H1 (cell line): Measurements from ENCODE around the gene SUPT20HL1. TPM values are rescaled to one million over a fixed set of nuclear protein-coding genes. Genes with fewer than 3 reads are reported as not detected.
A peak's percentile ranks its signal among the peaks of the same experiment; 100 is the strongest.

ENCODE experiments used
- ASH2L ChIP-seq: fragments of 200-600, 300-600 bp; sonication (generic); IDR thresholded peaks from one replicate; pipeline ENCODE4 v1.7.1; 2017; ENCODE audit warnings: low read length
- CBX5 ChIP-seq: fragments of 300-800, 300-1000 bp; sonication (generic); IDR thresholded peaks from 2 replicates; pipeline ENCODE4 v1.7.1; 2016; ENCODE audit warnings: antibody characterized with exemption, low read length, low read depth
- CHD7 ChIP-seq: fragments of 300-600 bp; sonication (generic); IDR thresholded peaks from 2 replicates; pipeline ENCODE4 v1.7.1; 2012; ENCODE audit warnings: low read length, moderate library complexity, mild to moderate bottlenecking, inconsistent platforms; ENCODE audit not compliant: insufficient replicate concordance
- CREB1 ChIP-seq: IDR thresholded peaks from 2 replicates; pipeline ENCODE4 v1.6.1; 2012; ENCODE audit warnings: inconsistent platforms
- HDAC2 ChIP-seq, 2 experiments: fragments of 300-600 bp in 1 of 2; sonication (generic) in 1 of 2; IDR thresholded peaks; 2 replicates each; pipeline ENCODE4 v1.6.1; 2011 to 2012; ENCODE audit warnings: low read depth in 2 of 2, low read length in 2 of 2, mild to moderate bottlenecking in 2 of 2, moderate library complexity in 2 of 2, borderline replicate concordance in 1 of 2, inconsistent platforms in 1 of 2
- POLR2A ChIP-seq, 2 experiments: IDR thresholded peaks; 1 replicate in 1 of 2; 2 replicates in 1 of 2; pipeline ENCODE4 v1.6.1; 2011; ENCODE audit warnings: low read depth in 2 of 2, low read length in 2 of 2, mild to moderate bottlenecking in 2 of 2; ENCODE audit errors: control extremely low read depth in 1 of 2
- POLR2AphosphoS5 ChIP-seq: IDR thresholded peaks from 2 replicates; pipeline ENCODE4 v1.6.1; 2011; ENCODE audit warnings: low read depth, low read length
- SP2 ChIP-seq: IDR thresholded peaks from 2 replicates; pipeline ENCODE4 v1.6.1; 2012; ENCODE audit warnings: mild to moderate bottlenecking, low read length, inconsistent platforms
- TAF7 ChIP-seq: optimal IDR thresholded peaks from 2 replicates; pipeline ENCODE3; 2011; ENCODE audit warnings: low read depth, mild to moderate bottlenecking, inconsistent platforms, low read length, moderate library complexity, borderline replicate concordance
- ZNF274 ChIP-seq: IDR thresholded peaks from 2 replicates; pipeline ENCODE4 v1.7.0; 2012; ENCODE audit warnings: low read length, borderline replicate concordance; ENCODE audit errors: extremely low read depth
- polyA plus RNA-seq, 7 experiments: library from polyadenylated mRNA; depleted of rRNA in 3 of 7; stranded (reverse) in 5 of 7; unstranded in 2 of 7; fragments of >200 nt in 5 of 7; fragments of 200-250 nt in 2 of 7; gene quantifications; 1 replicate in 5 of 7; 2 replicates in 1 of 7; 4 replicates in 1 of 7; pipeline versions ENCODE4 v1.2.1 to v1.2.3, GENCODE V29; 2011 to 2013; ENCODE audit warnings: missing spikeins in 2 of 7, mixed read lengths in 2 of 7
- total RNA-seq: library from RNA; stranded (reverse); fragmentation: NEBNext Ultra II Directional; extraction: Animal tissue kit (Norgen Biotek cat#: 25700); gene quantifications from 2 replicates; pipeline ENCODE4 v1.2.1, GENCODE V29; 2021
- TF ChIP-seq, protein P1 (sequence below): IDR thresholded peaks from 2 replicates; pipeline ENCODE4 v1.6.1; 2012; ENCODE audit warnings: low read length, inconsistent platforms

The SUPT20HL1 gene
- total and polyA plus RNA-seq, 2 of the 8 experiments (the other 6 are each of a cell fraction or from before 2014, with no cell fraction given): not detected

DNA sequence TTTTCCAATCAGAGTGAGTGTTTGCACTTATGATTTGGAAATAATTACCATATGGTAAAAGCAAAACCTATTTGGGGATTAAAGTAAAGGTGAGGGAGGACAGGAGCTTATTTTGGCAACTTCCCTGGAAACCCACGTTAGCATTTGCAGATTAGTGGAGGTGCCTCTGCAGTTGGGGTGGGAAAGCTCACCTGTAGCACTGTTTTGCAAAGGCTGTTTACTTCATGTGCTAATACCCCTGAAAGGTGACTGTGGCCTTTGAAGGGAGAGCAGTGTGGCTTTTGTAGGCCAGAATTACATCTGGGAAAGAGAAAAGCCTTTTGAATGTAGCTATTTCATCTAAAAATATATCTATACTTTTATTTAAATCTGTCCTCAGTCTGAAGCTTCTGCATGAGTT, 9.4 kb downstream of the SUPT20HL1 start (continued):
- TF ChIP-seq CHD7 (peak; percentile 29), POLR2A (IDR thresholded peaks at IDR 0.05; ENCODE audit: control extremely low read depth in 1 of 2, low read depth in 2 of 2, low read length in 2 of 2) (0 out of 3 replicates have a peak, but pooled peaks of 1 of the 2 experiments have one; percentile 28), TAF7 (no peak), CREB1 (no peak), HDAC2 (IDR thresholded peaks at IDR 0.05; ENCODE audit: borderline replicate concordance in 1 of 2, low read depth in 2 of 2, low read length in 2 of 2) (0 out of 4 replicates have a peak, but pooled peaks of 1 of the 2 experiments have one; percentile 17), POLR2AphosphoS5 (no peak), SP2 (no peak), CBX5 (no peak), ZNF274 (no peak), ASH2L (peak; percentile 26)
- TF ChIP-seq, protein P1, sequence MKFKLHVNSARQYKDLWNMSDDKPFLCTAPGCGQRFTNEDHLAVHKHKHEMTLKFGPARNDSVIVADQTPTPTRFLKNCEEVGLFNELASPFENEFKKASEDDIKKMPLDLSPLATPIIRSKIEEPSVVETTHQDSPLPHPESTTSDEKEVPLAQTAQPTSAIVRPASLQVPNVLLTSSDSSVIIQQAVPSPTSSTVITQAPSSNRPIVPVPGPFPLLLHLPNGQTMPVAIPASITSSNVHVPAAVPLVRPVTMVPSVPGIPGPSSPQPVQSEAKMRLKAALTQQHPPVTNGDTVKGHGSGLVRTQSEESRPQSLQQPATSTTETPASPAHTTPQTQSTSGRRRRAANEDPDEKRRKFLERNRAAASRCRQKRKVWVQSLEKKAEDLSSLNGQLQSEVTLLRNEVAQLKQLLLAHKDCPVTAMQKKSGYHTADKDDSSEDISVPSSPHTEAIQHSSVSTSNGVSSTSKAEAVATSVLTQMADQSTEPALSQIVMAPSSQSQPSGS: no peak
